ENCODE measurements around the gene DPH6.

DNA sequence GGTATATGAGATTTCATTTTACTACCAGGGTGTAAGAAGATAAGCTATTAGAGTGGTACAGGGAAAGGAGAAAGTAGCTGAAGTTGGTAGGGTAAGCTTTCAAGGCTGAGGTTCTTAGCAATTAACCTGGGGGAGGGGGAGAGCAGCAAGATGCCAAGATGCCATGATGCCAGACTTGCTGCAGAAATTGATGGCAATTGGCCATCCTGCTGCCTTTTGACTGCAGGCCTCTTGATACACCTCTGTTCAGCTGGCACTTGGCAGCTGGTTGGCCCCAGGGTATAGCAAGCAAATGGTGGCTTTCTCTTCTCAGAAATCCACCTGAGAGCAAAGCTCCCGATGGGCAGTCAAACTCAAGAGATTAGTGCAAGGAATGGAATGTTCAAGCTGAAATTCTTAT, 21.4 kb upstream of the DPH6 start:
- TF ChIP-seq CTCF (conservative IDR thresholded peaks at IDR 0.05; ENCODE audit: low read depth, low read length) (no peak), EZH2 (IDR thresholded peaks at IDR 0.05; ENCODE audit: borderline replicate concordance, low read depth, low read length, poor library complexity, severe bottlenecking) (no peak)

Measured in A673 (cell line).